Hematopoietic multipotent progenitor cell treated with erythropoietin and hydrocortisone succinate and interleukin-3 and kit ligand, for 8 days (in vitro differentiated cells): ENCODE data around the gene CDK2.

ENCODE experiments used
- DNase-seq: peaks from one replicate; pipeline ENCODE4 v3.0.0-alpha.2; 2015

Gene CDK2

DNA sequence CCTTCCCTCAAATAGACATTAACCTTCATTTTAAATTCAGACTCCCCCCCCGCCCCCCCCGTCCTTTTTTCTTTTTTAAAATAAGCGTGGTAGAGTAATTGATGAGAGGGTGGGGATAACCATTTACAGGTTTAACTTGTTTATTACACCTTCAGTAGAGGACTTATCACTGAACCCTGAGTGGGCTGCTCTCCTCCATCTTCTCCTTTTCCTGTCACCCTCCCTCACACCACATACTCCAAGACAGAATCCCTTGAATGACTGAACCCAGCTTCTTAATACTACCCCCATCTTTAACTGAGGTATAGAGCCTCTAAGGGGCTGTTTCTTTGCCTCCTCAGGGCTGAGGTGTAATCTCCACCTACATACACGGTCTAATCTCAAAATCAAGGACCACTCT, 50.6 kb downstream of the CDK2 start:
- no peak for DNase-seq

DNA sequence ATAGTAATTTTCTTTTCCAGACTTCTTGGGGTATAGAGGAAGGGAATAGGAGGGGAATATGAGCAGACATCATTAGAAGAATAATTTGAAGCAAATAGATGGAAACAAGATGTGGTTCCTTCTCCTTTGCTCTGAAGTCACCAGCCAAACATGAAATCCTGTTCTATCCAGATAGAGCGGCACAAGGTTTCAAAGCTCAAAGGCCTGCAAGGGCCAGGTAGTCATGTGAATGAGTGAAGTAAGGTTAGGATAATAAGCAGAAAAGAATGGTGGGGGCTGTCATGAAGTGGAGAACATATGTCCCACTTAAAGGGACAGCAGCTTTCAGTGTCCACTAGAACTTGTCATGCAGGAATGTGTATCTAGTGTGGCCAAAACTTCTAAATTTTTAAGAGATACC, 51.7 kb downstream of the CDK2 start:
- DNase-seq = no peak

DNA sequence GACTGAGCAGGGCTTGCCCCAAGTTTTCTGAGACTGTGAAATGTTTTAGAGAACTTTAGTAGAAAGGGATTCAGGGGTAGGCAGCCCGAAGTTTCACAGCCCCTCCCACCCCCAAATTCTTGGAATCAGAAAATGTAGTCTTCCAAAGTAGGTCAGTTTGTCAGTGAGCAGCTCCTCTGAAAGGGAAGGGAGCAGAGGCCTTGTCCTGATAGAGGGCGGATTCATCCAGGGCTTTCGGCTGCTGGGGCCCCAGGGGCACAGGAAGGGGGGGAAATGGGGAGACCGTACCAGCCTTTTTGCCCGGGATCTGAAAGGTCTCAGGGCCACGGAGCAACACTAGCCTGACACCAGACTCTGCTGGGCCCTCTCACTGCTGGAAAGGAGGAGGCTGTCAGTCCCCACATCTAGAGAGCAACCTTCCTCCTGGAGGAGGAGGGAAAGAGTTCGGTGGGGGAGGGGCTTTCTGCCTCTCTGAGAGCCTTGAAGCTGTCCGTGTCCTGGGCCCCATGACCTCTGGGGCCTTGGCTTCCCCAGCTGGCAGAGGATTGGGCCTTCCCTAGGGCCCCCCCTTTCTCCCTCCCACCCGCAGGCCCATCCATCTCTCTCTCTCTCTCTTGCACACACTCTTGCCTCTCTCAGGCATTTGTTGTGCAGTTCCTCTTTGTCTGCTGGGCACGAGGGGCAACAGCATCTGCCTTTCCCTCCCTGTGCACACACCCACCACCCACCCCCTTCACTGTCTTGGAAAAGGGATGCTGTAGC, 54.0 kb downstream of the CDK2 start, which contains the start of gene IKZF4:
TSS of gene IKZF4 (plus strand) at position 621 of the 762 bp plus-strand sequence. CDS start 451 bp downstream, outside the sequence.
- DNase-seq = peak; percentile 74

DNA sequence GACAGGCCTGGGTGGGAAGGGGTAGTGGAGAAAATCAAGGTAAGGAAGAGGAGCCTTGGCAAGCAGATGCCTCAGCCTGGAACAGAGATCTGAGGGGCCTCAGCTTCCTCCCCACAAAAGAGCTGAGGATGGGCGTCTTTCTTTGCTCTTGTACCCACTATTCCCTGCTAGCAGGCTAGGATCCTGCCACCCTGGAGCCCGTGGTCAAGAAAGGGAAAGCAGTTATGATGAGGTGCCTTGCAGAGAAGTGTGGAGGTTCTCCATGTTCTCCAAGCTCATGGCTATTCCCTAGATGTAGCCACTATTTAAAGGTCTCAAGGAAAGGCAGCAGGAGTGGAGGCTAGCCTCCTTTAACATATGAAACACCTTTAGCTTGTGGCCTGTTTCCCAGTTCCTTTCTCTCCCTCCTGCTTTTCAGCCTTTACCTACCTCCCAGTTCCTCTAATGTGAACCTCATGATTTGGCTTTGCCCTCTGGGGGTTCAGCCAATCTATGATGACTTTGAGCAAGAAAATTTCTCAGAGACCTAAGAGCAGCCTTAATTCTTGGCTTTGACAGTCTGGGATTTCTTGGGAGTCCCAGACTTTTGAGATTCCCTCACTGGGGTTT, 55.4 kb downstream of the CDK2 start:
- DNase-seq = peak; percentile 45
